HG02938 (cell line): ENCODE results near the gene SLC4A8.
"Not testable (repeated sequence)": the region's sequence is repeated elsewhere in the genome, so short reads cannot be mapped to it uniquely, and the experiment has no call there.

Source experiments
- ATAC-seq: cut with Tn5 transposase; IDR thresholded peaks from one replicate; pipeline ENCODE4 v1.9.1; 2021; ENCODE audit warnings: mild to moderate bottlenecking, moderate library complexity; ENCODE audit not compliant: unreplicated experiment

The SLC4A8 gene

GRCh38 chr12:51421266-51421884, 3.3 kb upstream of the SLC4A8 start:
- no peak for ATAC-seq

GRCh38 chr12:51424094-51424661, 453 bp upstream of the SLC4A8 start:
- no peak for ATAC-seq

- ATAC-seq = no peak
These were observed 3.6 kb downstream of the SLC4A8 start for GRCh38 chr12:51428256-51428655.

GRCh38 chr12:51429700-51430099, 5.1 kb downstream of the SLC4A8 start:
- no peak for ATAC-seq

DNA sequence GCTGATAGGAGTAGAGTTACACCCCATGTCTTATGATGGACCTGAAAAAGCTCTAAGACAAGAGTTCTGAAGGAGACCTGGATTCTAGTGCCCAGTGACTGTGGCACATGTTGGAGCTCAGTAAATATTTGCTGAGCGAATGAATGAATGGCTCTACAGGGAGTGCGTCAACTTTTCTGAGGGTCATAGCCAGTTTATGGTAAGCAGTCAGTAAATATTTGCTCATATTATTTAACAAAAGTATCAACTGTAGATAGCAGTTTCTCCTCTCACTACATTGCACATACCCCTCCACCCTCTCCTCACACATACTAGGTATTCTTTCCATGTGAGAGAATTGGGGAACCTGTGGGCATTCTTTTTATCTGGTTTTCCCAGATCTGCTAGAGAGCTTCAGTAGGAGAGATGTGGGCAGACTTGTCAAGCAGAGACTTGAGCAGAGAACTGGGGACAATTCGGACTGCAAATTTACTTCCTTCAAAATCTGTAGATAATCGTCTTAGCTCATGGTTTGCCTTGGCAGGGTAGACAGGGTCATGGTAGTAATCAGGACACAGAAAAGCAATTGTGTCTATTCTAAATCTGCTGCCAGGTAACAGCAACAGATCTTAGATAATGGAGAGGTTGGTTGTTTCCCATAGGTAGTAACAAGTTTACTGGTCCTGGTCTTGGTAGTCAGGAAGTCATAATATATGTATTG, 5.7 kb downstream of the SLC4A8 start:
- ATAC-seq = no peak

DNA sequence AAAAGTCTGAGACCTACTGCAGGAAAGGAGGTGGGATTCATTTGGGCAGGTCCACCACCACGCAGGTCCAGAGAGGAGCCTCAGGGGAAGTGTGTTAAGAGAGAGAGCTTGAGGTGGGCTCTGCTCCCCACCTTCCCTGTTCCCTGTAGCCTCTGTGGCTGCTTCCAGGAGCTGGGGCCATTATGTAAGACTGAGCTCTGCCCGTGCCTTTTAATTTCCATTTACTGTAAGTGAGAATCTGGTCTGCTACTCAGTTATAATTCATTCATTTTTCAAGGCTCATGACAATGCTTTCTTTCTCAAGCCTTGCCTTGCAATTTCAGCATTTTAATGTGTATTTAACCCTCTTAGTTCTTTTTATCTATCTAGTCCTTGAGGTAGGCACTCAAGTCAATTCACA, 8.3 kb downstream of the SLC4A8 start:
- ATAC-seq = no peak

DNA sequence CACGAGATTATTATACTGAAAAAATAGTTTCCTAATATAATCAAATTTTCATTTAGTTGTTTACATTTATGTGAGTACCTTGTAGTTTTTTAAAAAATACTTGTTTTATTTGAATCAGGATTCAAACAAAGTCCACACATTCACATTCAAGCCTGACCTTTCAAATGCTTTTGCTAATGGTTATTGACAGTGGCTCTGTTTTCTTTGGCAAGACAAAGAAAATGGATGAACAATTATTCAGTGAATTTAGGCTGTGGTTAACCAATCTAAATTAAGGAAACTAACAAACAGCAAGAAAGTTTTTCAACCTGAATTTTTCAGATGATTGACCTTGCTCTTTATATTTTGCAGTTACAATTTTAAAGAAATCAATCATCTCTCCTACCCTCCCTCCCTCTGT, 9.7 kb downstream of the SLC4A8 start:
- no peak for ATAC-seq

DNA sequence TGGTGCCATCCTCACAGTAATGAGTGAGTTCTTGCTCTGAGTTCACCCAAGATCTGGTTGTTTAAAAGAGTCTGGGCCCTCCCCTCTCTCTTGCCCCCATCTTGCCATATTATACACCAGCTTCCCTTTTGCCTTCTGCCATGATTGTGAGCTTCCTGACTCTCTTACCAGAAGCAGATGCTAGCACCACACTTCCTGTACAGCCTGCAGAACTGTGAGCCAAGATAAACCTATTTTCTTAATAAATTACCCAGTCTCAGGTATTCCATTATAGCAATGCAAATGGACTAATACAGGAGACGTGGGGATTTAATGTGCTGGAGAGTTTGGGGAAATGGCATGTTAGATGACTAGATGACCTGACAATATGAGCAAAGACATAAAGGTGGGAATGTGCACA, 12.8 kb downstream of the SLC4A8 start:
- ATAC-seq = no peak

DNA sequence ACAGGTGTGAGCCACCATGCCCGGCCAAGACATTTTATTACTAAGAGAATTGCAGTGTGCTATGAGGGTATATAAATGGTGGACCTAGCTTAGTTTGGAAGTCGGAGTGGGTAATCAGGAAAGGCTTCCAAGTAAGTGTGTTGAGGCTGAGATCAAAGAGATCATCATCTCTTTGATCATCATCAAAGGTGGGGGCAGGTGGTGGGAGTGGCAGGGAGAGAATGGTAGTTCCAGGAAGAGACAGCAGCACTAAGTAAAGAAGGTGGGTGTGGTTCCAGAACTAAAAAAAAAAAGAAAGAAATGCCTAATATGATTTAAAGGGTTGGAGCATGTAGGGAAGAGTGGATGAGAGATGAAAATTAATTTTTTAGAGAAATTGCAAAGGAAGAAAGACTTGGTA, 14.7 kb downstream of the SLC4A8 start:
- ATAC-seq = no peak

- no peak for ATAC-seq
These were observed 17.0 kb downstream of the SLC4A8 start for GRCh38 chr12:51441583-51441982.

GRCh38 chr12:51442324-51442723, 17.7 kb downstream of the SLC4A8 start:
- no peak for ATAC-seq

DNA sequence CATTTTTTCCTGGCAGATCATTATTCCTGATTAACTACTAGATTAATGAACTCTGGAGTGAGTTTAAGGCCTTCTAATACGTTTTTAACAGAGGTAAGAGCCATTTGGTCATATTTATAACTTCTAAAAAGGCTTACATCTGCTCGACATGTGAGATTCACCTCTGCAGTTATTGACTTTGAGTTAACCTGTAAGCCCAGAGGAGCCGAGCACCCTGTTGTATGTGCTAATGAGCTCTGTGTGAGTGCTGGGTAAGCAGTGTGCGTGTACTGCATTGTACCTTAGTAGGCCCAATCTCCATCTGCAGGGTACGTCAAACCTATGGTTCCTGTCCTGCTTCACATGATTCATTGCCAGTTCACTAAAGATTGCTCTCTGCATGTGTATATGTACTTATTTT, 18.9 kb downstream of the SLC4A8 start:
- ATAC-seq = no peak

- ATAC-seq = no peak
These were observed 24.1 kb downstream of the SLC4A8 start for GRCh38 chr12:51448618-51449256.

DNA sequence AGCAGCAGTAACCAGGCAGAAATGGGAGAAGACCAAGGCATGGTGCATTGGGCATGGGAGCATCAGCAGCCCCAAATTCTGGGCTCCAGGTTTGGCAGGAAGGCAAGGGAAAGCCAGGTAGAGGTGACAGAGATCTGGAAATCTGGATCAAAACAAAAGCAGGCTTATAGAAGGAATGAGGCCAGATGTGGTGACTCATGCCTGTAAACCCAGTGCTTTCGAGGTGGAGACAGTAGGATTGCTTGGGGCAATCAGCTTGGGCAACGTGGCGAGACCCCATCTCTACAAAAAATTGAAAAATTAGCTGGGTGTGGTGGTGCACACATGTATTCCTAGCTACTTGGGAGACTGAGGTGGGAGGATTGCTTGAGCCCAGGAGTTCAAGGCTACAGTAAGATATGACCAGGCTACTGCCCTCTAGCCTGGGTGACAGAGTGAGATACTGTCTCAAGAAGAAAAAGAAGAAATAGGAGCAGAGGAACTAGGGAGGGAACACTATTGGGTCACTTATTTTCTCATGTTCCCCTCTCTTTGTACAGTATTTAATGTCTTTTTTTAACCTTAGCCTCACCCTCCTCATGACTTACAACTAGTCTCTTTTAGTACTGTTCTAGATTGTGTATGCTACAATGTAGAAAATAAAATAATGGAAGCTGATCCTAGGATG, 25.1 kb downstream of the SLC4A8 start:
- no peak for ATAC-seq

GRCh38 chr12:51450333-51450732, 25.7 kb downstream of the SLC4A8 start:
- no peak for ATAC-seq

DNA sequence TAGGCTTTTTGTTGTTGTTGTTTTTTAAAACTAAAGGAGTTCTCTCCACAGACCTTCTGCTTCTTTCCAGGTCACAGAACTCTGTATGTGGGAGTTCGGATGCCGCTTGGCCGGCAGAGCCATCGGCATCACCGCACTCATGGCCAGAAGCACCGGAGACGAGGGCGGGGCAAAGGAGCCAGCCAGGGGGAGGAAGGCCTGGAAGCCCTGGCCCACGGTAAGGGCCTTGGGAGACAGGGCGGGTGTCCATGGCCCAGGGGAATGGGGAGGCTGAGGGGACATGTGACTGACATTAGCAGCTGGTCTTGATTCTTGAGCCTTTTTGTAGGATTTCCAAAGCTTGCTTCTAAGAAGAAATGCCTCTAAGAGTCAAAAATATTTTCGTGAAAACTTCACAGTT, 26.2 kb downstream of the SLC4A8 start:
- no peak for ATAC-seq

DNA sequence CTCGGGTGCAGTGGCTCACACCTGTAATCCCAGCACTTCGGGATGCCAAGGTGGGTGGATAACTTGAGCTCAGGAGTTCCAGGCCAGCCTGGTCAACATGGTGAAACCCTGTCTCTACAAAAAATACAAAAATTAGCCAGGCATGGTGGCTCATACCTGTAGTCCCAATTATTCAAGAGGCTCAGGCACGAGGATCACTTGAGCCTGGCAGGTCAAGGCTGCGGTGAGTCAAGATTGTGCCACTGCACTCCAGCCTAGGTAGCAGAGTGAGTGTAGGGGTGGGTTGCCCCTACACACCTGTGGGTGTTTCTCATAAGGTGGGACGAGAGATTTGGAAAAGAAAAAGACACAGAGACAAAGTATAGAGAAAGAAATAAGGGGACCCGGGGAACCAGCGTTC, 29.4 kb downstream of the SLC4A8 start:
- ATAC-seq = not testable (repeated sequence)

GRCh38 chr12:51455050-51455449, 30.4 kb downstream of the SLC4A8 start:
- not testable (repeated sequence) for ATAC-seq

GRCh38 chr12:51458635-51459034, 34.0 kb downstream of the SLC4A8 start:
- ATAC-seq = no peak

GRCh38 chr12:51460519-51460918, 35.9 kb downstream of the SLC4A8 start:
- ATAC-seq = no peak

DNA sequence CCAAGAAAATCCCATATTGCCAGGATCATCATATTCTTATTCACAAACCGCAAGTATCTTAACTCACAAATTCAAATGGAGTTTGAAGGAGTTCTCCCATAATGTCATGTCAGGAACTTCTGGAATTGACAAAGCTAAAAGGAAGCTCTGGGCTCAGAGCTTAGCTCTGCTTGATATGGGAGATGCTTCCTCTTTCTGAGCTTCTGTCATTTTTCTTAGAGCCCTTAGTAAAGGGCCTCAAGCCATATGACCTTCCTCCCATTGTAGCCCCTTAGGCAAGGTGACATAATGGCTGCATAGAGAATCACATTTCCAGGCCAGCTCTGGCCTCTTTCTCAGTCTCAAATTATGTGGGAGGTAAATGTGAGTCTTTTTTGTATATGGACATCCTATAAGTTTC, 40.9 kb downstream of the SLC4A8 start:
- no peak for ATAC-seq
